ENCODE data around the gene SRR. TPM values are rescaled to one million over a fixed set of nuclear protein-coding genes. Genes with fewer than 3 reads are reported as not detected.

The SRR gene, protein sequence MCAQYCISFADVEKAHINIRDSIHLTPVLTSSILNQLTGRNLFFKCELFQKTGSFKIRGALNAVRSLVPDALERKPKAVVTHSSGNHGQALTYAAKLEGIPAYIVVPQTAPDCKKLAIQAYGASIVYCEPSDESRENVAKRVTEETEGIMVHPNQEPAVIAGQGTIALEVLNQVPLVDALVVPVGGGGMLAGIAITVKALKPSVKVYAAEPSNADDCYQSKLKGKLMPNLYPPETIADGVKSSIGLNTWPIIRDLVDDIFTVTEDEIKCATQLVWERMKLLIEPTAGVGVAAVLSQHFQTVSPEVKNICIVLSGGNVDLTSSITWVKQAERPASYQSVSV
- 27.0 and 34.8 TPM in 2 replicates for total RNA-seq

DNA sequence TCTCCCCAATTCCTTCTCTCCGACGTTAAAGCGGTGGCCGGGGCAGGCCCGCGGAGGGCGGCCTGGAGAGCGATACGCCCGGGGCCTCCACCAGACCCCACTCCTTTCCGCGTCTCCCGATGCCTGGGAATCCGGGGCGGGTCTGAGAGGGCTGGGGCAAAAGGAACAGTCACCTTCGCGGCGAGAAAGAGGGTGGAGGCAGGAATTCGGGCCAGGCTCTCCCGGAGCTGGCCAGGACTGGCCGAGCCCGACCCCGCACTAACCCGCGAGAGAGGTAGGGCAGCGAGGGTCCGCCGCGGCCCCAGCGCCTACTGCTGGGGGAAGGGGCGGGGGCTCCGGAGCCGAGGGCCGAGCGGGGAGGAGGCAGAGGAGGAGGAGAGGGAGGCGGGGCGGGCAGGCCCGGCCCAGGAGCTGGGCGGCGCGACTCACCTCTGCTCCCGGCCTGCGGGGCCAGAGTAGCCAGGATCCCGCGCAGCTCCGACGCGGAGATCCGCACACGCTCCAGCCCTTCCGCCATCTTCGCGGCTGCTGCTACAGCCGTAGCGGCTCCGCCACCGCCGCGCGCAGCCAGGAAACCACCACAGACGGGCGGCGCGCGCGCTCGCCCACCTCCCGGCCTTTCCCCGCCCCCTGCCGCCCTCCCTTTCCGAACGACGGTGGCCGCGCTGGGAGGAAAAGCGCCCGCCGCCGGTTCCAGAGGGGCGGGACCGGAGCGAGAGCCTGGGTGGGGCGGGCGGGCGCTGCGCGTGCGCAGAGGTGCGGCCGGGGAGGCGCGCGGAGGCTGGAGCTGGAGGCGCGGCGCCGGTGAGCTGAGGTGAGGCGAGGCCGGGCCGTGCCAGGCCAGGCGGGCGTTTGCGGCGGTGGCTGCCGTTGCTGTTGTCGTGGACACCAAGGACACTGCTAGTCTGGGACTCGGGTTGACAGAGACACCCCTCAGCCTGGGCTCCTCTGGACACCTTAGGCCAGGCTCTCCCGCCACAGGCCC is at the start of gene SRR, which contains the start of gene SMG6:
Gene SRR (plus strand): TSS at position 747 of the 985 bp plus-strand sequence. CDS start 11,611 bp downstream, outside the sequence.
Gene SMG6 (minus strand): TSS at position 582 of the 985 bp plus-strand sequence. CDS start 65 bp downstream, at position 517.

DNA sequence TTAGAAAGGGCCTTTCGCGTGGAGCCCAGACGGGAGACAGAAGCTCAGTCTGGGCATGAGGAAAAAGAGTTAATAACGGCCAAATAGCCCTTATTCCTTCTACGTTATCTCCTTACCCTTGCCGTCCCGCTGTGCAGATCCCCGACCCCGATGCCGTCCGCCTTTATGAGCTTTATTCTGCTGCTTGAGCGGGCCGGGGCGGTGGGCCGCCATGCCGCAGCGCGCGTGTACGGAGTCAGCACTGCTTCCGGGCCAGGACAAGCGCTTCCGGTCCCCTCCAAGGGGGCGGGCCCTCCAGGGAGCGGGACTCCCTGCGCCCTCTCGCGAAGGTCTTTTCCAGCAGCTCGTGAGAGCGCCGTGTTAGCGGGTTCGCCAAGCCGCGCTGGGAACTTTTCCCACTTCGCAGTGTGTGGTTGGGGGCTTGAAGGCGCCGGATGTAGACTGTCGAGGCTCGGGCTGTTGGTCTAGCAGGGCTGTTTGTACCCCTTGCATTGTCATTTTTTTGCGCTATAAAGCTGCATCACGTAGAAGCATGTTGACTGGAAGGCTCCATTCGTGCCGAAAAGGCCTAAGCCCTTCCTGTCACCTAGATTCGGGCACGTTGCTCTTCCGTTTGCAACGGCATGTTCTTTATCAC is 32.6 kb downstream of the SRR start, which contains the start of gene TSR1:
Gene TSR1 (minus strand): TSS at position 243 of the 637 bp plus-strand sequence. CDS start 30 bp downstream, at position 213.

DNA sequence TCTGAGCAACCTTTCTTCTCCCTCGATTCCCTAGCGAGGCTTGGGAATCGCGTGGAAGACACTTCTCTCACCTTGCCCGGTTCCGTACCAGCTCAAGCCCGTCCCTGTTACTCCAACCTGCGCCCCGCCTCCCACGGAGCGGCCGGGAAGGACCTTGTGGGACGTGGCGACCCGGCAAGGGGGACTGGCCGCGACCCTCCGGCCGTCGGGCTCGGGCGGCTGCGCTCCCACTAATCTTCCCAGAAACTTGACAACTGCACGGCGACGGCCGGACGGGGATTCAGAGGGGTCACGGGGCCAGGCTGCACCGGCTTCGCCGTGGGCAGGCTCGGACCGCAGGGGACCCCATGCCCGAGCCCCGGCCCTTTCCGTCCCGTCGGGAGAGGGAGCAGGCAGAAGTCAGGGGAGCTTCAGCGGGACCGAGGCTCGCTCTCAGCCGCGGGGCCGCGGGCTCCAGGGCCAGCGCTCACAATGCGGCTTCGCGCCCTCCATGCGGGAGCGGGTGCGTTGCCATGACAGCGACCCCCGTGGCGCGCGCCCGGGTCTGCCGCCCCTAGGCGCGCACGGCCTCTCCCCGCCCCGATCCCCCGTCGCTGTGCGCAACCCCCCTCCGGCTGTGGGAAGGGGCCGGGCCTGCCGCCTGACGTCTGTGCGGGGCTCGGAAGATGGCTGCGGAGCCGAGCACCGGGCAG is 33.2 kb downstream of the SRR start, which contains the start of gene SGSM2:
Gene SGSM2 (plus strand): TSS at position 650 of the 692 bp plus-strand sequence. CDS start 188 bp downstream, outside the sequence.

Other genes with a start within 250 kb of the SRR start
- gene HIC1, start 248.8 kb upstream of the SRR start, total RNA-seq: 13.8 and 16.9 TPM in 2 replicates
- gene SMG6, start 165 bp upstream of the SRR start, total RNA-seq: 12.3 and 23.4 TPM in 2 replicates
- 73.1 and 73.4 TPM in 2 replicates for gene TSR1, start 32.5 kb downstream of the SRR start, total RNA-seq
- gene SGSM2, start 33.6 kb downstream of the SRR start, total RNA-seq: 27.8 and 29.6 TPM in 2 replicates
- gene MNT, start 97.1 kb downstream of the SRR start, total RNA-seq: 1.4 and 1.6 TPM in 2 replicates
- gene METTL16, start 207.9 kb downstream of the SRR start, total RNA-seq: 16.9 and 17.2 TPM in 2 replicates